Activated CD8-positive, alpha-beta memory T cell treated with anti-CD3 and anti-CD28 coated beads, Interleukin-2, amount 50 U/mL, for 48 hours (primary cell): ENCODE measurements around the gene KRT23.
"Not testable (repeated sequence)": the region's sequence is repeated elsewhere in the genome, so short reads cannot be mapped to it uniquely, and the experiment has no call there.

ENCODE experiments used
- DNase-seq: peaks from one replicate; pipeline ENCODE4 v3.0.0-alpha.2; 2020

Gene KRT23

DNA sequence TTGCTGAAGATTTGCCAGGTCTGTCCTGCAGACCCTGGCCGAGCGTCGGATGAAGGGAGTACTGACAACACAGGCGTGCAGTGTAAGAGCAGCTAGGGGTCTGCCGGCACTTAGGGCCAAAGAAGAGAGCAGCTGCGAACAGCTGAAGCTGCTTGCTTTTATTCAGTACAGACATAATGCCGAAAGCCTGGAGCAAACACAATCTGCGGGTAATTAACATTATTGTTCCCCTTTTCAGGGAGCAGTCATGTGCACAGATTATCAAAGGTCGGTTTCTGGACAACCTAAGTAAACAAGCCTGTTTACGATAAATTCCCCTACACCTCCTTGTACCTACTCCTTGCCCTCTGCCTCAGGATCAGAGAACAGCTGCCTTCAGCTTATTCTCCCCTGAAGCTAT is 12.0 kb upstream of the KRT23 start:
- DNase-seq, result no peak

DNA sequence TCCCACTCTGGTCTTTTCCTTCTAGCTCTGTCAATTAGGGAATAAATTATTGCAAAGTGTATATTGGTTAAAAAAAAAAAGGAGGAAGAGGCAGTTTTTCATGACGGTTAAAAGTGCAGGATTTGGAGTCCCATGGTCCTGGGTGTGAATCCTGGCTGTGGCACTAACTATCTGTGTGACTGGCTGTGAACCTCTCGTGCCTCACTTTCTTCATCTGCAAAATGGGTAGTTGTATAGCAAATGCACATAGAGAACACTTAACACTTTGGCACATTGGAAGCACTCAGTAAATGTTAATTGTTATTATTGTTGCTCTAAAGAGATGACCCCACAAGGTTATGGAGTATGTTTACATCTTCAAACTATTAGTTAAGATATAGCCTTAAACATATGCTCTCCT is 10.5 kb upstream of the KRT23 start:
- no peak for DNase-seq

DNA sequence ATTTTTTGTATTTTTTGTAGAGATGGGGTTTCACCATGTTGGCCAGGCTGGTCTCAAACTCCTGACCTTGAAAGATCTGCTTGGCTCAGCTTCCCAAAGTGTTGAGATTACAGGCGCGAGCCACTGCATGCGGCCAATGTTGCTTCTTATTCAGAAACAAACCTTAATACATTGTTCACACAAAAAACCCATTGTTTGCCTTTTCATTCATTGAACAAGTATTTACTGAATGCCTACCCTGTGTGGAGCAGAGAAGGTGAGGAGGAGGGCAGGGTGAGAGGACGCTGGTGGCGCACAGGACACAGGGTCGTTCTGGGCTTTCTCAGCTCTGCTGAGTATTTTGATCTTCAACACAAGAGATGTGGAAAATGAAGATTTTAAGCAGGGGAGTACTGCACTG is 8.0 kb upstream of the KRT23 start:
- DNase-seq, result no peak

DNA sequence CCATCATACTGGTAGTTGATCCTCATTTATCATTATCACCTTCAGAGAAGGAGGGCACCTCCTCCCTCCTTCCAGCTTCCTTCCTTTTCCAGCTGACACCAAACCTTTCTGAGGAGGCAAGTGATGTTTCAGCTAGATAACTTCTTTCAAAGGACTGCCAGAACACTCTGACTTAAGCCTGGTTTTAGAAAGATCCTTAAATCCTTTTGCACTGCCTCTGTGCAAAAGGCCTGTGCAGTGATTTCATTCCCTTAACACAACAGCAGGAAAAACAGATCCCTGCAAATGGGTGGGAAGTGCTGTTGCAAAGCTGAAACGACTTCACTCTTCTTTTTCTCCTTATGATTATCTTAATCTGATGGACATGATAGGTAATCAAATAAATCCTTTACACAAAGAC is 7.1 kb upstream of the KRT23 start:
- DNase-seq, result no peak

DNA sequence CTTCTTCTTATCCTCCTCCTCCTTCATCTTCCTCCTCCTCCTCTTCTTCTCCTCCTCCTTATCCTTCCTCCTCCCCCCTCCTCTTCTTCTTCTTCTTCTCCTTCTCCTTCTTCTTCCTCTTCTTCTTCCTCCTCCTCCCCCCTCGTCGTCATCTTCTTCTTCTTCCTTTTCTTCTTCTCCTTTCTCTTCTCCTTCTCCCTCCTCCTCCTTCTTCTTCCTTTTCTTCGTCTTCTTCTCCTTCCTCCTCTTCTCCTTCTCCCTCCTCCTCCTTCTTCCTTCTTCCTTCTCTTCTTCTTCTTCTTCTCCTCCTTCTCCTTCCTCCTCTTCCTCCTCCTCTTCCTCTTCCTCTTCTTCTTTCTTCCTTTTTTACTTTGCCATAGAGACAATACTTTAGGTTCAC is 5.1 kb upstream of the KRT23 start:
- DNase-seq, result no peak

DNA sequence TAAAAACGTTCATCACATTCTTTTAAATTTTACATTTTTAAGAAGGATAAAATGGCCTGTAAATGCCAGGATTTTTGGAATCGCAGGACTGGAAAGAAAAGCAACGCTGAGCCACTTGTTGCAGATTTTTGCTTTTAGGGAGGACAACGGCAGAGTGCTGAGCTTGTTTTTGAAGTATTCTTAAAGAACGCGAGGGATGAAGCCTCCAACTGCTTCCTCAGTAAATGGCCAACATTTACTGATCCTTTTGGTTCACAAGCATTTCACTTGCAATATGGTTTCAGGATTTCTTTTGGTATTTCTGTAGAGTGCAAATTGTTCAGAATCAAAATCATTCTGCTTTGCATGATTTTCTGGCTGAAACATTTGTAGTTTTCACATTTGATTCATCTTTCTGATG is 2.8 kb upstream of the KRT23 start:
- no peak for DNase-seq

DNA sequence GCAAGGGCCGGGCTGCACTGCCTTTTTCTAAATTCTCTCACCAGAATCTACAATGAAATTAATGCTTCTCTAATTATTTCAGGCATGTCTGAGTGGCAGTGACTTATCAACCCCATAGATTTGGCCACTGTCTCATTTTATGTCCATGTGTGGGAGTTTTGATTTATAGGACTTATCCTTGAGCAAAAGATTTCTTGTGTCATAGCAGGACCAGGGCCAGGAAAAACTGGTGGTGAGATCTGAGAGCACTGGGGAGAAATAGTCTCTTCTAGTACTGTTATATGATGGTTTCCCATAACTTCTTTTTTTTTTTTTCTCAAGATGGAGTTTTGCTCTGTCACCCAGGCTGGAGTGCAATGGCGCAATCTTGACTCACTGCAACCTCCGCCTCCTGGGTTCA is 1.5 kb upstream of the KRT23 start:
- DNase-seq, result no peak

DNA sequence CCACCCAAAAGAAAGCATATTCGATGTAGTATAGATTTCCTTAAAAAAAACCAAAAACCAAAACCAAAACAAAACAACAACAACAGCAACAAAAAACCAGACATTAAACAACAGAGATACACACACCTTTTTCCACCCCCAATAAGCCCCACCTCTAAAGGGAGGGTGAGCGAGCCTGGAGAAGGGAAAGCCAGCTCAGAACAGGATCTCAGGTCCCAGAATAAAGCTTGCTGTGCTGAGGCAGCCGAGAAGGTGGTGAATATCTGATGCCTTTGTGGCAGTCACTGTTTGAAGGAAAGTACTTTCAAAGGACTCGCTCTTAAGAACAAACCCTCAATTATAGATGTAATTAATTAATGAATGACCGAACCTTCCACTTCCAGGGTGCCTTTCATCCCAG is 470 bp downstream of the KRT23 start:
- DNase-seq, result no peak

DNA sequence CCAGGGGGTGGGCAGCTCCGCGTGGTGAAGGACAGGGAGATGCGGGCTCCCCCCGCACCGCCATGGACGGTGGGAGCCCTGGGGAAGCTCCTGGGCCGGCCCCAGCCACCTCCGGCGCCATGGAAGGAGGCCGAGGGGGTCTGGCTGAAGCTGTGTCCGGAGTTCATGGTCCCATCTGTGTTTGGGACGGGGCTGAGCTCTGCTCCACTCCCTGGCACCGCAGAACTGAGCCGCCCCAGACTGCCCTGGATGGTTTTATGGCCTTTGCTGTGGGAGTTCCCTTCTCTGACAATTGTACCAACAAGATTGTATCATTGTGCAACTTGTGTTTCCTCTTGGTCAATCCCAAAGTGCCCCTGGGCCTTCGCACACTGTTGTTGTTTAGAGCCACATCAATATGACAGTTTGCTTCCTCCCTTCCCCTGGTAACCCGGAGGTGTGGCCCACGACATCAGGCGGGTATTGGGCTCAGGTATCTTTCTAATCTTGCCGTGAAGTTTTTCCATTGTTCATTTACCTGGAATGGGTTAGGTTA is 942 bp downstream of the KRT23 start:
- no peak for DNase-seq

DNA sequence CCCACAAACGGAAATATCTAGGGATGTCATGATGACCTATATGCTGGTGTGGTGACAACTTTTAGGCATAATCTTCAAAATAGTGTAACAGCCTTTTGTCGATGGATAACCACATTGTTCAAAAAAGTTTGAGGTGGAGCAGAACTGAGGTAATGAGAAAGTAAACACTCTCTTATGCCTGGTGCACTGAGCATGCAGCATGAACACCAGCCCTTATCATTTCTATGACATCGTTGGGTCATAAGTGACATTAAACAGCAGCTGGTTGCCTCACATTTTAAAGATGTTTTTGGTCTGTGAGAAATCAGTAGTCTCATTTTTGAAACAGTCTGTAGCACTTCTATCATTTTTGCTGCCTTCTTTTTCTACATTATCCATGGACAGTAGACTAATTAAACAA is 1.8 kb downstream of the KRT23 start:
- no peak for DNase-seq

DNA sequence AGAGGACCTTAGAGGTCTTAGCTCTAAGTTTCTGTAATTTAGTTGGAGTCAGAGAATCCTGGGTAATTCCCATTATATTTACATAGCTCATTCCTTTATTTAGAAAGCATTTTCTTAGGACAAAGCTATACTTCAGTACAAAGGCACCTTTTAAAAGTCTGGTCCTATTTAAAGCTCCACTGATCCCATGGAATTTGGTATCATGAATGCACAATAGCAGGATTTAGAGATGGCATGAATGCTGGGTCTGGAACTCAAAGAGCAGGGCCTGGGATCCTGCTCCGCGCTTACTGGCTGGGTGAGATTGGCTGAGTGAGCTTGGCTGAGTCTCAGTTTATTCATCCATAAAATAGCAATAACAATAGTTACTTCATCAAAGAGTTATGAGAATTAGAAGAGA is 4.8 kb downstream of the KRT23 start:
- DNase-seq, result no peak

DNA sequence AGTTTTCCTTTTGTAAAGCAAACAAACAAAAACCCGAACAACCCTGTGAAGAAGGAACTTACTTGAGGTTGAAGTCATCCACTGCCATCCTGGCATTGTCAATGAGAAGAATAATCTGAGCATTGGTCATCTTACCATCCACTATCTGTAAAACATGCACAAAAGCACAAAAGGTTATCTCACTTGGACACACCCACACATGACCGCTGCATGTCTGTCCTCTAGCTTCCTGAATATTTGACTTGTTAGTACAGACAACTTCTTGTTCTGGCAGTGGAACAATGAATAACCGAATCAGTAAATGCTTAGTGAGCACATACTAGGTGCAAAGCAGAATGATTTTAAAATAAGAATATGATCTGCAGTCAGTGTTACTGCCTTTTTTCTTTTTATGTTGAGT is 6.1 kb downstream of the KRT23 start:
- no peak for DNase-seq

DNA sequence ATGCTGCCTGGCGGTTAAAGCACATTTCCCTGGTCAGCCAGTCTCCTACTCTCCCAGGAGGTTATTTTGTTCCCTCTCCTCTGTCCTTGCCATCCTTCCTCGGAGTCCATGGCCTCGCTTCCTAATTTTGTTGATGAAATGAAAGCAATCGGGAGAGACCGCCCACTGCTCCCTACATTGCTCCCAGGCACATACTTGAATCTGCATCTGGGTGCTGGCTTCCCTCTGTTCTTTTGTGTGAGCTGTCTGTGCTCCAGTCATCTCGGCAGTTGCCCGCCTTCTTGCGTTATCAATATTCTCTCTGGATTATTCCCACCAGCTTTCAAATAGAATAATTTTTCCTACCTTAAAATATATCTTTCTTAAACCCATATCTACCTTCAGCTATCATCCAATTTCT is 11.1 kb downstream of the KRT23 start:
- no peak for DNase-seq

DNA sequence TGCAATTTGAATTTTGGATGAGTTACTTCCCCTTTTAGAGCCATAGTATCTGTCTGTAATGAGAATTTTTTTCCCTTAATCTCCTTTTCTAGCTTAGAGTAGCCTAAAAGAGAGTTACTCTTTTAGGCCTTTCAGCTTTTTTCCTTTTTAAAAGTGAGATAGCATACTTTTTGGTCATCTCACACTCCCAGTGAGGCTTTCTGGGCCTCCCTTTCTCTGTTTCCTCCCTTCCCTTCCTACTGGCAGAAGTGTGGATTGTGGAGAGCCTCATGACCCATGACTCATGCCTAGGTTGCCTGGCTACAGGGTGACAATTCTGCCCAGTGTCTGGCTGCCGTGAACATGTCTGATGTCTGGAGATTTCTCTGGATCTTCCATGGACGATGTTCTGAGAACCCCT is 15.2 kb downstream of the KRT23 start:
- DNase-seq, result no peak

DNA sequence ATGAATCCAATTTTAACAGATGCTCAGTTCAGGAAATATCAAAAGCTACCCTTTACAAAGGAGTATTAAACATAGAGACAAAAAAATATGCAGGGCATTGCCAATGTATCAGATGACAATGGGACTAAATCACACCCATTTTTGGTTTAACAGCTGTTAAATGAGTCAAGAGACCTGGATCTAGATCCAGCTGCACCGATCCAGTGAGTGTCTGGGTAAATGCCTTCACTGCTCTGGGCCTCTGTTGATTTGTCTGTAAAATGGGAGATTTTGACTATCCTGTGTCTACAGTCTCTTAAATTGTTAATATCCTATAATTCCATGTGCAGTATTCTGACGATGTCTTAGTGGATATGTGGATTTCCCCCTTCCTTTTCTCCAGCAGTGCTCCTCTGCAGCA is 16.4 kb downstream of the KRT23 start:
- no peak for DNase-seq

DNA sequence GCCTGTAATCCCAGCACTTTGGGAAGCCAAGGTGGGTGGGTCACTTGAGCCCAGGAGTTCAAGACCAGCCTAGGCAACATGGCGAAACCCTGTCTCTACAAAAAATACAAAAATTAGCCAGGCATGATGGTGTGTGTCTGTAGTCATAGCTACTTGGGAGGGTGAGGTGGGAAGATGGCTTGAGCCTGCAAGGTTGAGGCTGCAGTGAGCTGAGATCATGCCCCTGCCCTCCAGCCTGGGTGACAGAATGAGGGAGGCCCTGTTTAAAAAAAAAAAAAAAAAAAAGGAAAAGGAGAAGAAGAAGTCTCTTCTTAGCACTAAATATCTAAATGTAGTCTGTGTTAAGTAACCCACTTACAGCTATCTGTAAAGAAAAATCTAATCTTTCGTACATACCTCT is 20.3 kb downstream of the KRT23 start:
- DNase-seq, result not testable (repeated sequence)

DNA sequence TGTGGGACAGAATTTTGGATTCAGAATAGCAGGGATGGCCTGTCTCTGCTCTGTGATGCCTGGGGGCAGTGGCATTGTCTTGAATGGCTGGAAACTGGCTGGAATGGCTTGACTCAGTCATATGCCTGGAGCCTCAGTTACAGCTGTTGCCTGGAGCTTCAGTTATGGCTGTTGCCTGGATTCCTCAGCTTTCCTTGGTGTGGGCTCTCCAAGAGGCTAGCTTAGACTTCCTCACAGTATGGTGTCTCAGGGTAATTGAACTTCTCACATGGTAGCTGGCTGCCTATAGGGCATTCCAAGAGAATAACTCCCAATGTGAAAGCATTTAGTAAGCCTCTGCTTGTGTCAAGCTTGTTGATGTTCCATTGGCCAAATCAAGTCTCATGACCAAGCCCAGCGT is 21.1 kb downstream of the KRT23 start:
- no peak for DNase-seq

DNA sequence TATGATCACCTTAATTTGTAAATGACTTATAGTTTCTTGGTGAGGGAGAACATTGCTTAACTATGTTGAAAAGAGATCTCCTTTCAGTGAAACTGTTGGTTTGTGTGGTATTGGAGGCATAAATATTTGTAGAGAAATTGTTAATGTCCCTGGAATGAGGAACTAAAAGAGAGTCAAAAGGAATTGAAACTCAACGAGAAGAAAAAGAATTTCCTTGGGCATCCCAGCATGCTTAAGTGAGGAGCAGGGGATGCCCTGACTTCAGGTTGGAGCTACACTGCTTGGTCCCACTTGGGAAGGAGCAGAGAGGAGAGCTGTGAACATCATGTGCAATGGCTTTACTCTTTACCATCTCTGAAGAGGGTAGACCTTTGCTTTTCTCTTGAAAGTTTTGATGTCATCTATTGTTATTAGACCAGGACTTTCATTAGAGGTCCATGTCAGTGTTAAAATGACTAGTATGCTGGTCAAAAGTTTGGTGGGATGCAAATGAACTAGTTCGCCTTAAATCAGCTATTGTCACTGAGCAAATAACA is 21.7 kb downstream of the KRT23 start:
- no peak for DNase-seq

DNA sequence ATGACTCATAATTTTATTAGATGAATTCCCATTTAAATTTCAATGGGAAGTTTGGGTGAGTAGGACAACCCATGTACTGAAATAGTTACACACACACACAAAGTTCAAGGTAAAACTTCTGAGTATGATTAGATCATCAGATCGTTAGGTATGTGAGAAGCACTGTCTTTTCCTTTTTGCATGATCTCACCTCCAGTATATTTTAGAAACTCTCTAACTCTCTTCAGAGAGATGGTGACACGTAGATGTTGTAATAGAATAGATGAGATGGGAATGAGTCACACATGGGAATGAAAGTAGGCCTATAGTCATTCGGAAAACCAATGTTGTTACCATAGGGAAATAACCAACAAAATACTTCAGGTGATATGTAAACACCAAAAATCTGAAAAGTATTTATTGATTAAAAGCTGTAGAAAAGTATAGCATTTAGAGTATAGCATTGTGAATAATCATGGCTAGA is 22.2 kb downstream of the KRT23 start:
- DNase-seq, result no peak

DNA sequence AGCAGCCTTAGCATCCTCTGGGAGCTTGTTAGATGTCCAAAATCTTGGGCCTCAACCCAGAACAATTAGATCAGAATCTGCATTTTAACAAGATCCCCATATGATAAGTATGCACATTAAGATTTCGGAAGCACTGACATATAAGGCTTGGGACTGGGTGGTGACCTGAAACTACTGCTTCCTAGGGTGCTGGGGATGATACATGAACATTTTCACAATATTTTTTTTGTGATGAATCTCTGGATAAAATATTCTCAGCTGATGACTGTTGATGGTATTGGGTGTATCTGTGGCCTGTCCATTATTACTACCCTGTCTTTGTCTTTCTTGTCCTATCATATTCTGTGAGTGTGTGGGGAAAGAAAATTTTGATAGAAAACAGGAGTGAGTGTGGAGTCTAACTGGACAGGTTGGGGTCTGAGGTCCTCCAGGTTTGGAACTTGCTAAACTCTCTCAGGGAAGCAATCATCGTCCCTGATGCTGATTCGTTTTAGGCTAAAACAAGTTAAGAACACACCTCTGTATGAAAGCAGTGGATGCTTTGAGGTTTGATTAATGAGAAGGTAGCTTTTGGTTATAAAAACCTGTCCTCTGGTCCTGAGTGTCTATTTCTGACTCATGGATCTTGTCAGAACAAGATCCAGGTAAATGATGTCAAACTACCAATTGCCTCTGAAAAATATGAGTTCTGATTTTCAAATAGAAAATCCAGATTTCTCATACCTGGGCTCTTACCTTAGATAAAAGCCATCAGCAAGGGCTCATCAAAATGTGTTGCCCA is 23.2 kb downstream of the KRT23 start:
- no peak for DNase-seq

DNA sequence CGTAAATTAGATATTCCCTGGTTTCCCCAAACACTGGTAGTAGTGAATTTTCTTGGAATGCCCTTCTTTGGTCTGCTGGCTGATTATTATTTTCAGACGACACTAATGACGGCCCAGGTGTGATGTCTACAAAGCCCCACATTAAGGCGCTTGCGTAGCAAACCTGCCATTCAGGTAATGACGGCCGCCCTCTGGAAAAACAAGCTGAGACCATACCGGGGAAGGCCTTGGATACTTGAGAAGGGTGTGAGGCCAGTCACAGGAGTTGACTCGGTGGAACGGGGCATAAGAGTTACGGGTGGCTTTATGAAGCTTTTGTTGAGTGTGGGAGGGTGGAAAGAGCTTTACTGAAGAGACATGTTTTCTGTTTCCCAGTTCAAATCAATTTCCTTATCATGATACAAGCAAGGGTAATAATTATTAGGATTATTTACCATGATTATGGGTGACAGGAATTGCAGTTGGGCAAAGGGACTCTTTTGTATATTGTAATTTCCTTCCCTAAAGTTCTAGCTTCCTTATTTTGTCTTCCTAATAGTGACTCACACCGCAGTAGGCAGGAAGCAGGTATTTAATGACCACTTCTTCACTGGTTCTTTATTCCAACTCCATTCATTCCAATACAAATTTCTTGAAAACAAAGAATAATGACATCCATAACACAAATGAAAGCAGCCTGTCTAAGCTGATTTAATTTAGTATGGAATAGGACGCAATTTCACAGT is 24.8 kb downstream of the KRT23 start:
- no peak for DNase-seq

DNA sequence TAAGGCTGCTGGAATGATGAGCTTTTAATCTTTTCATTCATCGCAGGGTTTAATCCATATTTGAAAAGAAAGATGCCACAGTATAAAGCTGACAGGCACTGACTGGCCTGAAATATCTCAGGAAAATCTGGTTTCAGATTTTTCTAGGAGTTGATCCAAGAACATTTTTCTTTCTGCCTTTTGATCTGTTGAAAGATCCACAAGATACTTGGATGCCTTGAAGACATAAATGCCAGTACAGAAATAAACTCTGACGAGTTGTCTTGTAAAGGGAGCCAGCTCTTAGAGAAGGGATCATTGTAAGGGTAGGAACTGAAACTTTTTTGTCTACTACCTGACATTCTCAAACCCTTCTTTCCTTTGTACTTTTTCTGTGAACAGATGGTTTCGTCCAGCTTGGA is 27.0 kb downstream of the KRT23 start:
- DNase-seq, result no peak

DNA sequence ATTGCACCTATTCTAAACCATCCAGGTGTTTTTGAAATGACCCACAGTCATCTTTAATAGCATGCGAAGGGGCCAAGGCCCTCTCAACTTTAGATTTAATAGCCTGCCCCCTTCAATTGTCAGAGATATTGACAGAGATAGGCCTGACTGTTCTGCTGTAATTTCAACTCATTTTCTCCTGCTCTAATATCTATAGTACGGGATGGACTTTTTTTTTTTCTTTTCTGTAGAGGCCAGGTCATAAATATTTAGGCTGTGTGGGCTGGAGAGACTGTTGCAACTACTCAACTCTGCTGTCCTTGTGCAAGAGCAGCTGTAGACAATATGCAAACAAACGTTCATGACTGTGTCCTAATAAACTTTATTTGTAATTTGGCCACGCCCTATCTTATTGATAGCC is 27.7 kb downstream of the KRT23 start:
- no peak for DNase-seq

DNA sequence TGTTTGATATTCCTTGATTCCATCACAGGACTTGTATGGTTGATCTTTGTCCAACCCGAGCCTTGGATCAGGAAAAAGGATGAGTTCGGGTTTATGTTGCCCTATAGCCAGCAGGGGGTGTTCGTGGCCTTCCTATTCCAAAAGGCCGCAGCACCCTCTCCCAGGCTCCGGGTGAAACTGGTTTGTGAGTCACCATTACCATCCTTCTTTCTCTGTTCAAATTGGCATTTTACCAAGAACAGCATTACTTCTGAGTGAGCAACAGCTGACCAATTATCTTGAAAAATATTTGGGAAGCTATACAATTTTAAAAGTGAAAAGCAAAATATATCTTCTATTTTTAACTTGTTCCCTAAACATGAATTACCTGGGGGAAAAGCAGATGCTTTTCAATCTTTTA is 28.1 kb downstream of the KRT23 start:
- DNase-seq, result peak; percentile 72
